Measurements from ENCODE around the gene RHOXF1.

GRCh38 chrX:120111611-120112010 lies 4.1 kb downstream of the RHOXF1 start:
- TF ChIP-seq CTCF (IDR thresholded peaks at IDR 0.05): no peak
- no peak for TF ChIP-seq POLR2A (IDR thresholded peaks at IDR 0.05)
